ENCODE measurements around the gene RGMA. TPM values are rescaled to one million over a fixed set of nuclear protein-coding genes. Genes with fewer than 3 reads are reported as not detected.

The RGMA gene
- total and polyA plus RNA-seq, 10 of the 15 experiments (the other 5 are each of a cell fraction or from before 2014, with no cell fraction given): not detected

- no peak for TF ChIP-seq ZNF687 (IDR thresholded peaks at IDR 0.05)
- TF ChIP-seq PAX8 (IDR thresholded peaks at IDR 0.05): no peak
- TF ChIP-seq PRDM15 (CRISPR knock-in tag; IDR thresholded peaks at IDR 0.05): no peak
Measured at GRCh38 chr15:93102211-93102610, 13.2 kb upstream of the RGMA start (continued).

- no peak for FAIRE-seq
- in situ Hi-C loops (cut with MboI): no loop called here
- TF ChIP-seq CHD2 (IDR thresholded peaks at IDR 0.05; ENCODE audit: borderline replicate concordance, low read depth, low read length) (no peak), CBX3 (IDR thresholded peaks at IDR 0.05; ENCODE audit: borderline replicate concordance, low read depth) (no peak), NFYB (IDR thresholded peaks at IDR 0.05; ENCODE audit: insufficient read depth, low read depth, low read length) (no peak), TCF3 (IDR thresholded peaks at IDR 0.05; ENCODE audit: borderline replicate concordance, insufficient read depth, low read depth, low read length) (no peak), MLLT1 (IDR thresholded peaks at IDR 0.05) (no peak), POLR2A (IDR thresholded peaks at IDR 0.05; ENCODE audit: low read depth, low read length) (no peak), IRF3 (IDR thresholded peaks at IDR 0.05) (no peak)
Measured at GRCh38 chr15:93093765-93094164, 4.8 kb upstream of the RGMA start.

More at GRCh38 chr15:93093765-93094164, 4.8 kb upstream of the RGMA start:
- Histone ChIP-seq H3K27me3 (replicated peaks in 1 of 2; ENCODE audit: control insufficient read depth in 2 of 2, insufficient read depth in 2 of 2, low read length in 1 of 2) (peaks cover 4 to 8% of the 10 kb centered on the region in 2 experiments; a peak in 3 of 4 replicates), H4K20me1 (ENCODE audit: control insufficient read depth, insufficient read depth) (no peaks in the 10 kb centered on the region), H3K27ac (ENCODE audit: control insufficient read depth, insufficient read depth) (no peak overlapping the region), H2AFZ (ENCODE audit: control insufficient read depth, low read depth, low read length) (no peak overlapping the region), H3K4me3 (no peak overlapping the region), H3K4me2 (ENCODE audit: control insufficient read depth, insufficient read depth) (no peak overlapping the region), H3K9me3 (replicated peaks; ENCODE audit: control insufficient read depth, insufficient read depth, low read length) (no peaks in the 10 kb centered on the region), H3K36me3 (ENCODE audit: control insufficient read depth in 2 of 2, insufficient read depth in 2 of 2, low read length in 1 of 2) (no peaks in the 10 kb centered on the region), H3K4me1 (ENCODE audit: control insufficient read depth, insufficient read depth, low read length) (no peaks in the 10 kb centered on the region), H3K9ac (ENCODE audit: control insufficient read depth, insufficient read depth, low read length) (no peak overlapping the region), H3K79me2 (ENCODE audit: control insufficient read depth, insufficient read depth, low read length) (no peaks in the 10 kb centered on the region)
- RAD21 ChIA-PET (ENCODE audit: unreplicated experiment): no interaction called here
- CTCF ChIA-PET: interaction anchor here (0.7 kb wide), 1 partner anchor 1615 kb away, joined by 3 read pairs; no protein-coding TSS in a partner anchor
- no peak for ATAC-seq
- POLR2A ChIA-PET: no interaction called here
- SMC1A ChIA-PET (ENCODE audit: uncharacterized antibody, unreplicated experiment): no interaction called here
- BruUV-seq (replicated peaks): no TSS peak
- WGBS (ENCODE audit: insufficient coverage, insufficient replicate concordance, low lambda C conversion rate, missing lambda C conversion rate): 21% methylated on average over 6 of the region's 6 CpGs
- DNase-seq (ENCODE audit: low read depth, low spot score): no peak
- intact Hi-C loops (cut with micrococcal nuclease; ENCODE audit: unreplicated experiment): loop anchor here (10.0 kb wide), 1 partner anchor 121 kb away; no protein-coding TSS in a partner anchor

Data from GM12878 (cell line).